NCI-H526 treated with DMSO at 0.1 percent for 48 hours (cell line): ENCODE results near the gene SRMS.
"Not testable (repeated sequence)": the region's sequence is repeated elsewhere in the genome, so short reads cannot be mapped to it uniquely, and the experiment has no call there.

Experiments used
- DNase-seq: peaks from one replicate; lab custom pipeline; 2025; lab: John Stamatoyannopoulos, UW

SRMS gene

GRCh38 chr20:63522091-63522868 lies 25.3 kb downstream of the SRMS start:
- no peak for DNase-seq

- no peak for DNase-seq
Observed at GRCh38 chr20:63521602-63522001, 25.9 kb downstream of the SRMS start.

GRCh38 chr20:63520934-63521601 lies 26.5 kb downstream of the SRMS start:
- peak; percentile 58 for DNase-seq

- peak; percentile 61 for DNase-seq
Observed at GRCh38 chr20:63520504-63520933, 27.0 kb downstream of the SRMS start, which contains the start of gene PPDPF. PPDPF (plus strand) TSS chr20:63520765; CDS start chr20:63521309, 544 bp downstream.

- no peak for DNase-seq
Observed at GRCh38 chr20:63519668-63520503, 27.7 kb downstream of the SRMS start.

GRCh38 chr20:63518946-63519667 lies 28.4 kb downstream of the SRMS start:
- DNase-seq, result no peak

- DNase-seq, result no peak
Observed at GRCh38 chr20:63518351-63518861, 29.1 kb downstream of the SRMS start.

GRCh38 chr20:63517376-63518309 lies 29.9 kb downstream of the SRMS start:
- DNase-seq, result no peak

- not testable (repeated sequence) for DNase-seq
Observed at GRCh38 chr20:63514520-63514919, 33.0 kb downstream of the SRMS start.

GRCh38 chr20:63513207-63513606 lies 34.3 kb downstream of the SRMS start:
- no peak for DNase-seq

- DNase-seq, result no peak
Observed at GRCh38 chr20:63509088-63509564, 38.4 kb downstream of the SRMS start.

GRCh38 chr20:63508072-63508768 lies 39.3 kb downstream of the SRMS start:
- DNase-seq, result peak; percentile 76

- DNase-seq, result no peak
Observed at GRCh38 chr20:63507083-63507743, 40.3 kb downstream of the SRMS start.

- DNase-seq, result no peak
Observed at GRCh38 chr20:63505723-63506122, 41.8 kb downstream of the SRMS start.

GRCh38 chr20:63505281-63505680 lies 42.3 kb downstream of the SRMS start:
- DNase-seq, result no peak

- DNase-seq, result no peak
Observed at GRCh38 chr20:63504642-63505041, 42.9 kb downstream of the SRMS start.

- no peak for DNase-seq
Observed at GRCh38 chr20:63503524-63503923, 44.0 kb downstream of the SRMS start.

- DNase-seq, result no peak
Observed at GRCh38 chr20:63502671-63503172, 44.8 kb downstream of the SRMS start.
